ENCODE data around the gene PIP5K1B. TPM values are rescaled to one million over a fixed set of nuclear protein-coding genes. Genes with fewer than 3 reads are reported as not detected.
A peak's percentile ranks its signal among the peaks of the same experiment; 100 is the strongest.

The PIP5K1B gene
- total and polyA plus RNA-seq, 2 of the 13 experiments (the other 11 are each of a cell fraction or from before 2014, with no cell fraction given): 15.8 to 17.5 TPM

- peak; percentile 86; the same call in 1 of the 2 replicates for TF ChIP-seq NCOA2 (CRISPR knock-in tag; IDR thresholded peaks at IDR 0.05)
- no peak for TF ChIP-seq SRY (CRISPR knock-in tag; IDR thresholded peaks at IDR 0.05)
- TF ChIP-seq HBP1 (CRISPR knock-in tag; IDR thresholded peaks at IDR 0.05; ENCODE audit: low read depth): 0 out of 2 replicates have a peak, but pooled peaks have one; percentile 30
- TF ChIP-seq CENPX (CRISPR knock-in tag; IDR thresholded peaks at IDR 0.05): no peak
- peak; percentile 29; the same call in 1 of the 2 replicates for TF ChIP-seq KAT8 (CRISPR knock-in tag; IDR thresholded peaks at IDR 0.05)
- TF ChIP-seq REL (CRISPR knock-in tag; conservative IDR thresholded peaks at IDR 0.05): no peak
- no peak for TF ChIP-seq ZFP1 (CRISPR knock-in tag; IDR thresholded peaks at IDR 0.05)
- no peak for TF ChIP-seq NR3C1 (CRISPR knock-in tag; IDR thresholded peaks at IDR 0.05)
- TF ChIP-seq, protein P1, sequence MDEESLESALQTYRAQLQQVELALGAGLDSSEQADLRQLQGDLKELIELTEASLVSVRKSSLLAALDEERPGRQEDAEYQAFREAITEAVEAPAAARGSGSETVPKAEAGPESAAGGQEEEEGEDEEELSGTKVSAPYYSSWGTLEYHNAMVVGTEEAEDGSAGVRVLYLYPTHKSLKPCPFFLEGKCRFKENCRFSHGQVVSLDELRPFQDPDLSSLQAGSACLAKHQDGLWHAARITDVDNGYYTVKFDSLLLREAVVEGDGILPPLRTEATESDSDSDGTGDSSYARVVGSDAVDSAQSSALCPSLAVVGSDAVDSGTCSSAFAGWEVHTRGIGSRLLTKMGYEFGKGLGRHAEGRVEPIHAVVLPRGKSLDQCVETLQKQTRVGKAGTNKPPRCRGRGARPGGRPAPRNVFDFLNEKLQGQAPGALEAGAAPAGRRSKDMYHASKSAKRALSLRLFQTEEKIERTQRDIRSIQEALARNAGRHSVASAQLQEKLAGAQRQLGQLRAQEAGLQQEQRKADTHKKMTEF (CRISPR knock-in tag; IDR thresholded peaks at IDR 0.05): no peak; the same call in 1 of the 2 replicates
- TF ChIP-seq ZNF841 (CRISPR knock-in tag; IDR thresholded peaks at IDR 0.05; ENCODE audit: borderline replicate concordance): no peak
- TF ChIP-seq, protein P2, sequence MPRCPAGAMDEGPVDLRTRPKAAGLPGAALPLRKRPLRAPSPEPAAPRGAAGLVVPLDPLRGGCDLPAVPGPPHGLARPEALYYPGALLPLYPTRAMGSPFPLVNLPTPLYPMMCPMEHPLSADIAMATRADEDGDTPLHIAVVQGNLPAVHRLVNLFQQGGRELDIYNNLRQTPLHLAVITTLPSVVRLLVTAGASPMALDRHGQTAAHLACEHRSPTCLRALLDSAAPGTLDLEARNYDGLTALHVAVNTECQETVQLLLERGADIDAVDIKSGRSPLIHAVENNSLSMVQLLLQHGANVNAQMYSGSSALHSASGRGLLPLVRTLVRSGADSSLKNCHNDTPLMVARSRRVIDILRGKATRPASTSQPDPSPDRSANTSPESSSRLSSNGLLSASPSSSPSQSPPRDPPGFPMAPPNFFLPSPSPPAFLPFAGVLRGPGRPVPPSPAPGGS (CRISPR knock-in tag; IDR thresholded peaks at IDR 0.05): 0 out of 2 replicates have a peak, but pooled peaks have one; percentile 58
- TF ChIP-seq ZSCAN30 (CRISPR knock-in tag; IDR thresholded peaks at IDR 0.05): no peak
- no peak for TF ChIP-seq KDM4B (CRISPR knock-in tag; IDR thresholded peaks at IDR 0.05)
- no peak for TF ChIP-seq HNRNPUL1 (IDR thresholded peaks at IDR 0.05; ENCODE audit: low read depth, low read length)
- TF ChIP-seq, protein P3, sequence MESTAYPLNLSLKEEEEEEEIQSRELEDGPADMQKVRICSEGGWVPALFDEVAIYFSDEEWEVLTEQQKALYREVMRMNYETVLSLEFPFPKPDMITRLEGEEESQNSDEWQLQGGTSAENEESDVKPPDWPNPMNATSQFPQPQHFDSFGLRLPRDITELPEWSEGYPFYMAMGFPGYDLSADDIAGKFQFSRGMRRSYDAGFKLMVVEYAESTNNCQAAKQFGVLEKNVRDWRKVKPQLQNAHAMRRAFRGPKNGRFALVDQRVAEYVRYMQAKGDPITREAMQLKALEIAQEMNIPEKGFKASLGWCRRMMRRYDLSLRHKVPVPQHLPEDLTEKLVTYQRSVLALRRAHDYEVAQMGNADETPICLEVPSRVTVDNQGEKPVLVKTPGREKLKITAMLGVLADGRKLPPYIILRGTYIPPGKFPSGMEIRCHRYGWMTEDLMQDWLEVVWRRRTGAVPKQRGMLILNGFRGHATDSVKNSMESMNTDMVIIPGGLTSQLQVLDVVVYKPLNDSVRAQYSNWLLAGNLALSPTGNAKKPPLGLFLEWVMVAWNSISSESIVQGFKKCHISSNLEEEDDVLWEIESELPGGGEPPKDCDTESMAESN (CRISPR knock-in tag; conservative IDR thresholded peaks at IDR 0.05): no peak; the same call in 1 of the 2 replicates
- TF ChIP-seq ZNF850 (CRISPR knock-in tag; conservative IDR thresholded peaks at IDR 0.05): no peak
- no peak for TF ChIP-seq NFRKB (IDR thresholded peaks at IDR 0.05)
- TF ChIP-seq PPARG (CRISPR knock-in tag; conservative IDR thresholded peaks at IDR 0.05): peak; percentile 59; the same call in 1 of the 2 replicates
- TF ChIP-seq, protein P4, sequence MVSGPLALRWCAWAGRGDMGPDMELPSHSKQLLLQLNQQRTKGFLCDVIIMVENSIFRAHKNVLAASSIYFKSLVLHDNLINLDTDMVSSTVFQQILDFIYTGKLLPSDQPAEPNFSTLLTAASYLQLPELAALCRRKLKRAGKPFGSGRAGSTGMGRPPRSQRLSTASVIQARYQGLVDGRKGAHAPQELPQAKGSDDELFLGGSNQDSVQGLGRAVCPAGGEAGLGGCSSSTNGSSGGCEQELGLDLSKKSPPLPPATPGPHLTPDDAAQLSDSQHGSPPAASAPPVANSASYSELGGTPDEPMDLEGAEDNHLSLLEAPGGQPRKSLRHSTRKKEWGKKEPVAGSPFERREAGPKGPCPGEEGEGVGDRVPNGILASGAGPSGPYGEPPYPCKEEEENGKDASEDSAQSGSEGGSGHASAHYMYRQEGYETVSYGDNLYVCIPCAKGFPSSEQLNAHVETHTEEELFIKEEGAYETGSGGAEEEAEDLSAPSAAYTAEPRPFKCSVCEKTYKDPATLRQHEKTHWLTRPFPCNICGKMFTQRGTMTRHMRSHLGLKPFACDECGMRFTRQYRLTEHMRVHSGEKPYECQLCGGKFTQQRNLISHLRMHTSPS (CRISPR knock-in tag; IDR thresholded peaks at IDR 0.05; ENCODE audit: low read depth): peak; percentile 43
- TF ChIP-seq IKZF5 (CRISPR knock-in tag; IDR thresholded peaks at IDR 0.05): peak; percentile 54; the same call in 1 of the 2 replicates
- TF ChIP-seq IRF2 (CRISPR knock-in tag; IDR thresholded peaks at IDR 0.05): peak; percentile 66; the same call in 1 of the 2 replicates
- no peak for TF ChIP-seq MZF1 (CRISPR knock-in tag; IDR thresholded peaks at IDR 0.05; ENCODE audit: borderline replicate concordance)
- TF ChIP-seq FOXM1 (CRISPR knock-in tag; IDR thresholded peaks at IDR 0.05): no peak
Observed at GRCh38 chr9:68739621-68740174, 34.7 kb downstream of the PIP5K1B start (continued).
